Glomerular visceral epithelial cell (primary cell): ENCODE results near the gene HLF.
A peak's percentile ranks its signal among the peaks of the same experiment; 100 is the strongest.

Source experiments
- DNase-seq: peaks from one replicate; pipeline ENCODE4 v3.0.0-alpha.2; 2016; ENCODE audit errors: extremely low spot score

HLF gene

DNA sequence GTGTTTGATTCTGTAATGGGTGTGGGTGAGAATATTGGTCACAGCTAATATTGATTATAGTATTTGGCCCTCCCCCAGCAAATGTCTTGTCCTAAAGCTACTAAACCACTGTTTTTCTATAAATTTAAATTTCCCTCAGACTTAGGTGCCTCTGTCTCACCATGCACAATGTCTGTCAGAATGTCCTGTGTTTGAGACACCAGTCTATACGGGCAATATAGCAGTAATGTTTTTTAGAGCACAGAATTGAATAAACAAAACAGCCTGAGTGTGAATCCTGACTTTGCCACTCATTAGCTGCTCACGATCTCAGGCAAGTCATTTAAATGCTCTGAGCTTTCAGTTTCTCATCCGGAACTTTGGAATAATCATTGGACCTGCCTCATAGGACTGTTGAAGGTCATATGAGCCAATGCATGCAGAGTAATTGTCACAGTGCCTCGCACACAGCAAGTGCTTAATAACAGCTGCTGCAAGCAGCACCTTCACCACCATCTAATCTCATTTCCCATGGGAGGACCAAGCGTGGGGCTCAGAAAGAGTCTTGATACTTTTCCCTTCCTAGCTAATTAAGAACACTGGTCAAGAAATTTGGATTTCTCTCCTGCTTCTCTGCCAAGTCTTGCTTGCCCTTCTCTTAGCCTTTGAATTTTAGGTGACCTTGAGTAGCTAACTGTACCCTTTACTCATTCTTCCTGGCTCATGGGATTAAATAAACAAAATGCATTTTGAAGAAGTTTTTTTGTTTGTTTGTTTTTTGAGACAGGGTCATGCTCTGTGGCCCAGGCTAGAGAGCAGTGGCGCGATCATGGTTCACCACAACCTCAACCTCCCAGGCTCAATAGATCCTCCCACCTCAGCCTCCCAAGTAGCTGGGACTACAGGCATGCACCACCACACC, 9.8 kb downstream of the HLF start:
- no peak for DNase-seq

DNA sequence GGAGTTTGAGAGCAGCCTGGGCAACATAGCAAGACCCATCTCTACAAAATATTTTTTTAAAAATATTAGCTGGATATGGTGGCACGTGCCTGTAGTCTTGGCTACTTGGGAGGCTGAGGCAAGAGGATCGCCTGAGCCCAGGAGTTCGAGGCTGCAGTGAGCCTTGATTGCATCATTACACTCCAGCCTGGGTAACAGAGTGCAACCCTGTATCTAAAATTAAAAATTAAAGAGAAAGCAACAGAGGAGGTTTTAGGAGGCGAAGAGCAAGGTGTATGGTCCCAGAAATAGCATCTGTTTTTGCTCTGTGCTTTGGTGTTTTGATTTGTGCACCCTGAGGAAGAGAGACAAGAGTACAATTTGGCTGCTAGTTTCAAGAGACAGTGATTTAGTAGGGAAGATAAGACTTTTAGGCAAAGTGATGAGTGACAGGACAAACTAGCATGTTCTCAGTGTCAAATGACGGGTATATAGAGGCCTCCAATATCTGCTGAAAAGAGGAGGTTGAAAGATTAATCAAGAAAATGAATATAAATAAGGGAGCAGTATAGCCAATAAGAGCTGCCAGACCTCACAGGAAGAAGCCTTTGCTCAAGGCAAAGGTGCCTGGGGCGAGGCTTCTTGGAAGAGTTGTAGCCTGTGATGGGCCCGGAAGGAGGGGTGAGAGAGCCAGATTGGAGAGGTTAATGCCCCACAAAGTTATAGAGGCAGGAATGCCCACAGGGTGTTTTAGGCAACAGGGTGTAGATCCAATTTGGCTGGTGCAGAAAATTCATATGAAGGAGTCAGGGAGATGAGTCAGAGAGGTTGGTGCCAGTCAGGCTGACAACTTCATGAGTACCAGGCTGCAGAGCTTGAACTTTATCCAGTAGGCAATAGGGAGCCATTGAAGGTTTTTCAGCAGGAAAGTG, 11.4 kb downstream of the HLF start:
- no peak for DNase-seq

DNA sequence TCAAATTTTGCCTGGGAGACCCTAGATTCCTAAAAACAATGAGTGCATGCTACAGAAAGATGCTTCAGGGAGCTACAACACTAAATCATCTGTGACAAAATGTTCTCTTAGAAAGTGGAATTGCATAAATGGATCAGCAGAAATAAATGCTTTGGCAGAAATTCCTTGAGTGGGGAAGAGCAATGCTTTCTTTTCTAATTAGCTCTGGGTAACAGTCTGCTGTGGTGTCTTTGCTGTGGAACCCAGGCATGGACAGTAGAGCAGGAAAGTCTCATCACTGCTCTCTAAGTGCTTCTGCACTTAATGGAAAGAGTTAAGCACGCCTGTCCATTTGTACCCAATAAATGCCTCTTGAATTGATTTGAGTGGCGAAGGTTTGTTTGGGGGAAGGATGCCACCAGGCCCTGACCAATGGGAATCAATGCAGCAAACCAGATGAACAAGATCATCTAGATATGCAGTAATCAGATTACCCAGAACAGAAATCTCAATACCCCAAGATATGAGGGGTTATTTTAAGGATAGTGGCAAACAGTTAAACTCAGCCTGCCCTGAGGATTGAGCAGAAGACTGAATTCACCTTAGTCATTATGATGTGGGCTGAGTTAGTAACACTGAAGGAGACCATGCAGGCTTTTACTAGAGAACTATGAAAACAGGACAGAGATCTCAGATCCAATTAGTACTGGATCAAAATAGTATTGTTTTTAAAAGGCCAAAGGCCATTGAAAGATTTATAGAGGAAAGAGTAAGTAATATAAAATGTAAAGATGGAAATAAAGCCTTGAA, 13.6 kb downstream of the HLF start:
- DNase-seq = no peak

DNA sequence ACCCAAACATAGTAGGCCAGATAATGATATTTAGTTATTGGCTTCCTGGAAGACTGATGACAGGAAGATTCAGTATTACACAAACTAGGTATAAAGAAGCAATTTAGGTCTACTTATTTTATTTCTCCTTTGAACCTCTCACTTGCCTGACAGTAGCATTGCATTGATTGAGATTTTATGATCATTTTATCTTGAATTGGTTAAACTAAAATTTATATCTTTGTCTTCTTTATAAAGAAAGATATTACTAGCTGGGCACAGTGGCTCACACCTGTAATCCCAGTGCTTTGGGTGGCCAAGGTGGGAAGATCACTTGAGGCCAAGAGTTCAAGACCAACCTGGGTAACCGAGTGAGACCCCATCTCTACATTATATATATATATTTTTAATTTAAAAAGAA, 14.4 kb downstream of the HLF start:
- no peak for DNase-seq

DNA sequence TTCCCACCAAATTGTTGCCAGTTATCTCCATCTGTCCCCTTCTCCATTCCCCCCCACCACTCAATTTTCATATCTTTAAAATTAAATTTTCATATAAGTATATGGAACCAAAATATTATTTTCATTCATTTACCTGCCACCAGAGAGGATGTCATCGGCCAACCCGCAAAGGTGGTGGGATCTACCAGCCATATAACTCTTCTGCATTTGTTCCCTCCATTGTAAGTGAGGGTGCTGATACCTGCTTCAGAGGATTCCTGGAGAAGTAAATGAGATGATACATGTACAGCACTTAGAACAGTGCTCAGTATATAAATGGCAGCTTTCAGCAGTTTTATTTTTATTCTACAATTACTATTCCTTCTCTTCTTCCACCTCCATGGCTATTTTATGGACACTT, 15.0 kb downstream of the HLF start:
- DNase-seq = no peak

DNA sequence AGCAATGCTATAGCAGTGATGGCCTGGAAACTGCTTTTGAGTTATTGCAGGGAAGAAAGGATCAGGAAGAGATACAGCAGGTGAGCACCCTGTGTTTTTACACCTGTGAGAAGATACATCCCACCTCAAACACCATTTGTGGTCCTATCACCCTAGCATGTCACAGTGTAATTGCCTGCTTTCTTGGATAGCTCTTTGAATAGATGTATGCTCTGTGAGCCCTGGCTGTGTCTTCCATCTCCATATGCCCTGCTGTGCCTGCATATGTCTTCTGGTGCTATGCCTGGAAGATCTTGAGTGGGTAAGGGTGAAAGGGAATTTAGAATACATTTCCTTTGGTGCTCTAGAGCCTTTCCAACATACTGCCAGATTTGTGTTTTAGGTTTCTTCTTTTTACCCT, 15.5 kb downstream of the HLF start:
- DNase-seq = no peak

DNA sequence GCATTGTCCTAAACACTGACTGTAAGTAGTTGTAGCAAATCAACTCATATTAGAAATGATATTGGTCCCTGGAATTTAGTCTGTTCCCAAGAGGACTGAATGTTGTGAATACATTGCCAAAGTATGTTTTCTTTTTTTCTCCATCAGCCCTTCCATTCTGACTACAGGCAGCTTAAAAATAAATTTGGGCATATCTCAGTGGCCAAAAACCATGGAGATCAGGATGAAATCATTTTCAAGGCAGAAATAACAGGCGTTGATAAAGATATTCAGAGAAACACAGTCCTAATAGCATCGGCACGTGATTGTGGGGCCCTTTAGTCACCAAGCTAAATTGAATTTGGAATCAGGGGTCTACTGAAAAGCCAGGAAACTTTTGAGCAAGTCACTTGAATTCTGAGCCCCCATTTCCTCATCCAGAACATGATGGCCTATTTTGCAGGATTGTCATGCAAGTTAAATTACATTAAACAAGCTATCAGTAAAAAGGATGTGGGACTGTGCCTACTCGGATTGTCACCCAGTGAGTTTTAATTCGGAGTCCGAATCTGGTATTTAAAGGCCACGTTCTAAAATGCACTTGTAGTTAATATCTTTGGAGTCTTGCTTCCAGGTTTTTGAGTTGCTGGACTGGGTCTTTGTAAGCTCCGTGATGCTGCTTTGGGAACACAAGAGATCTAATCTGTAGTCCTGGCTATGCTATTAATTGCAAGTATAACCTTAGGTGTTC, 17.1 kb downstream of the HLF start:
- DNase-seq = no peak

DNA sequence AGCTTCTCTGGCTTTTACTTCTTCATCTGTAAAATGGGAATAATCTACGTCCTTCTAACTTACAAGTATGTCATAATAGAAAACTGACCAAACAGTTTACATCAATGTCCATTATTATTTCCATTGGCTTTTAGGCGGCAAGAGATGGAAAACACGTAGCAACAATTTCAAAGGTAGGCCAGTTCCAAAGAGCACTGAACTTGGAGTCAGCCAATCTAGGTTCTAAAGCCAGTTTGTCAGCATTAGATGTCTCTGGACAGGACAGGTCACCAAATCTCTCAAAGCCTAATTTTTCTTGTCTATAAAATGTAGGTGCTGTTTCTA, 17.6 kb downstream of the HLF start:
- no peak for DNase-seq

DNA sequence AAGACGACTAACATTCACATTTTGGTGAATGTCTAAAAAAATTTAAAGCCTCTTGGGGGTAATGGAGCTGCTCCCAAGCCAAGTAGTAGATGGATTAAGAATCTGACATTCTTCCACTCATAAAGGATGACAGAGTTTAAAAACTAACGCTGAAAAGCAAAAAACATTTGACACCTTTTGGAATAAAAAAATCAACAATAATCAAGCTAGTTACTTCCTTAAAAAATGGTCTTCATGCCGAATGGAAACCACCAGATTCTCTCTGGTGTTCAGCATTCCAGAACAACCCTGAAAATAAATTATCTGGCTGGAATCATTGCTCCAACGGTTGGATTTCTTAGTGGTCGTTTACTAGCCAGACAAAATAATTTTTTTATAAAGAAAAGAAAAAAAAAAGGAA, 18.0 kb downstream of the HLF start:
- no peak for DNase-seq

DNA sequence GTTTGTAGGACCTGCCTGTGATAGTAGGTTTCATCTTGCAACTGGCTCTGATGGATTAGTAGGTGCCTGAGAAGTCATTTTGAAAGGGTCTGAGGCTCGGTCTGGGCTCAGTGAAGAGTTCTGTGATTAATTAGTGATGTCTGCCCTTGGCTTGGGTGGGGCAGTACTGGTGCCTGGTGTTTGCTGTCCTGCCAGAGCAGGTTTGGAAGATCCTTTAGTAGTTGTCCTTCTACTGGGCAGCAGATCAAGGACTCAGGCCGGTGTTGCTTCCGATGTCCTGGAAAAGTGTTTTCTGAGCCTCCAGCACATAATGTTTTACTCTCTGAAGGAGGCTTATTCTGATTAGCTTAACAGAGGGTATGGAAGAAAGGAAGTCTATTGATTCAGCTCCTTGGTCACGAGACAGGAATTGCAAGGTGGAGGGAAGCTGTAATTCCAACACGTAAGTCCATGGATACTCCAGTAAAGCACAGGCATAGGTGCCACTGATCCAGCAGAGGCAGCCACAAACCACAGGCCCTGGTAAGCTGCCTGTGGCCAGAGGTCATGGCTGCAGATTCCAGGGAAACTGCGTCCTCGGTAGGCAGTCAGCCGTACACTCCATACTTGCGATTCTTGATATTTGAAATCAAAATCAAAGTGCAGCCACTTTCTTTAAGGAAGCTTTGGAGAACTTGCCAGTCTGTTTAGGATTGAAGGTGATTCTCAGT, 18.7 kb downstream of the HLF start:
- DNase-seq = peak; percentile 70

DNA sequence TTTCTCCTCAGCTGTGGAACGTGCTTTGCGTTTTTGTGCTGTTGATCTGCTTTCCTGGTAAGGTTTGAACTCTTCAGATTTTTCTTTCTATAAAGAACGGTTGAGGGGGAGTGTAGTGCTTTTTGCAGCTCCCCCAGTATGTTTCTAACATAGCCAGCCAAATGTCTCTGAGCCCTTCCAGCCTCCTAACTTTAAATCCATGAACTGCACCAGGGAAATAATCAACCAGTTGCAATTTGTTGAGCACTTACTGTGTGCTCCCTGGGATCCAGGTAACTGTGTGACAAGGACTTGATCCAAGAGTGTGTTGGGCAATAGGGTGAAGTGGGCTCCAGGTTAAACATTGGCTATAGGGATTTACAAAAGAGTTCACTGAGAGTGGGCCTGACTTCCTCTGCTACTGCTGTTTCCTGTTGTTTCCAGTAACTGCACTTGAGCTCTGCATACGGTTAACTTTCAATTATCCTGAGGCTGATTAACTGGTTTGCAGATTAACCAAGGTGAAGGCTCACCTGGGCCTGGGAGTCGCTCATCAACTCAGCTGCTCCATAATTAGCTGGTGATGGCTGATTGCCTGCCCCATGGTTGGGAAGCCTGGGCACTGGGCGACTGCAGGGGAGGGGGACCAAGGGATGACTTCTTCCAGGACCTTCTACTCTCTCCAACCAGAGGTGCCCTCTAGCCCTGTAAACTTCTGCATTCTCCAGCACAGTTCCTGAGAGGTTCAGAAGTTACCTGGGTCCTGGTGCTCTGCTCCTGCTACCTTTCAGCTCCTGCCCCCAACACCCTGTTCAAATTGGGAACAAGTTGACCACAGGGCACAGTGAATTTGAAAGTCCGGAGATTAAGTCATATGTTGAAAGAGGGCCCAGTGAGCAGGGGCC, 19.5 kb downstream of the HLF start:
- DNase-seq = peak; percentile 24

DNA sequence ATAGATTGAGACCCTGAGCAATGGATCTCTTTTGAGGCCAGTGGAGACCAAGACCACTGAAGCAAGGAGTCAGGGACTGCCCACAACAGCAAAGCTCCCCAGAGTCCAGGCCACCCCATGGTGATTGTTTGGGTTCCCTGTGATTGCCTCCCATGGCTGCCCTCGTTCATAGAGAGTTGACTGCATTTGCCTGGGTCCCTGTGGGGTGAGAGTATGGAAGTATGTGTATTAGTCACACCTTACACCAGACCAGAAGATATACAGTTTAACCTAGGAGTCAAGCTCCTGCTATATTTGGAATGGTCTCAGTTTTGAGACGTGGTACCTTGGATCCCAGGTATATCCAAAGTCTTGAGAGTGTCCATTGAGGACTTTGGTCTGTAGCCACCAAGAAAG, 20.2 kb downstream of the HLF start:
- DNase-seq = no peak

DNA sequence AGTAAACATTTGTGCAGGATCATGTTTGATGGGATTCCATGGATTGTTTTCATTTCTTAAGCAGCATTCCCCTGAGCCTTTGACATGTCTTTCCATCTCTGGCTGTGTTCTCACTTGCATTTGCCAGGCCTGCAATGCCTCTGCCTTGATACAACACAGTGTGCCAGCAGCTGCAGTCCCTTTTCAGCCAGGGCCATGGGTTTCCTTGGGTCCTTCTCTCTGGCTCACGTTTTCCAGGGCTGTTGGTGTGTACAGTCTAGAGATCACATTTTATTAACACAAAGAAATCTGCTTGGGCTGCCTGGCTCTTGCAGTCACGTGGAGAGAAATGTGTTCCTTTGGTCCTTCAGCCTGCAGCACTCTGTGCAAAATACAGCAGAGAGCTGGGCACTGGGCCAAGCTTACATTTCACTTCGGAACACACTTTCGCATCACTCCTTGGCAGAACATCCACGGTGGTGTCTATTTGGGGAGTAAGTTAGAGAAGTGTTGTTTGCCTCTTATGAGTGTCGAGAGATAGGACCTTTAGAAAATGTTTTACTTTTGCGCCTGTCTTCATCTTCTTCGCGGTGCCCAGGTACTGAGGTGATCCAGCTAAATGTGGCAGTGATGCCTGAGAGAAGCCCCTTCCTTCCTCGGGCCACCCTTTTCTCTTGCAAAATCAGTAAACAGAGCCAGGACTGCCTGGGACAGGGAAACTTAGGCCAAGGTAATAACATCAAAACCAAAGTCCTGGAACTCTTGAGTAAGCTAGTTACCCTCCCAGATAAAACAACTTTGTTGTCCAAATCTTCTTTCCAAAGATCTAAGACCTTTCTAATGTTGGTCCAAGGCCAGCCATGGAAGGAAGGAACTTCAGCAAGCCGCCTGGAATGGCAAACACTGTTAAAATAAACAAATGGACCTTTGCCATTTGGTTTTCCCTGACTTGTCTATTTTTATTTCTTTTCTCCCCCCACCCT, 20.9 kb downstream of the HLF start:
- DNase-seq = no peak

DNA sequence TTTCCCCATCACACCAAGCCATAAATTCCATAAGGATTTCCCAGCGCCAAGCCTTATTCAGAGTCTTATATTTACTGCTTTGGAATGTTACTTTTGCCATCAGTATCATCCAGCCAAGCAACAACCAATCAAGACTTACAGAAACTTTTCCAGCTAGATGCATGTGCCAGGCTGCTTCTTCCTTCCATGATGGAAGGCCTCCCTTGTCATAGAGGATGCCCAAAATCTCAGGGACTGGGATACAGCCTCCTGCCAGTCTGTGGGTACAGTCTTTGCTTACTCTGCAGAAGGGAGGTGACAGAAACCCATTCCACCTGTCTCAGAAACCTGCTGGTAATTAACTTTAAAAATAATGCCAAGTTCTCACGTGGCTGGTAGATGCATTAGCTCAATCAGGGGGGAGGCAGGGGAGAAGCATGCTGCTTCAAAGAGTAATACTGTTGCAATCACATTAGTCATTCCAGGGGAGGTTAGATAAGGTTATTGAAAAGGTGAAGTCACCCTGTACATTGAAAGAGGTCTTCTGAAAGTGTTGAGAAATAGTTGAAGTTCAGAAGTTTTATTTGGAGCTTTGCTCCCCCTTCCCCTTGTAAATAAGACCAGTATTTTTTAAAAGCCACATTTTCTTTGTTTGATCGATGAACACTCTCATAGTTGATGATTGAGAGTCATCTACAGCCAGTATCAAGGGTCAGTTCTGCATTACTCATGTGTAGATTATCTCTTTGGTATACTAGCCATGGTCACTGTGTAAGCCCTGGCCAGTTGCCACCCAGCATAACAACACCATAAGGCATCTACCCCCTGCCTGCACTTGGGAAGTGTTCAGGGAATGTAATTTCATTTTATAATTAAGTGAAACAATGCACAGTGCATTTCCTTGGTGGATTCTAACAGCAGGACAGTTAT, 22.2 kb downstream of the HLF start:
- peak; percentile 67 for DNase-seq

DNA sequence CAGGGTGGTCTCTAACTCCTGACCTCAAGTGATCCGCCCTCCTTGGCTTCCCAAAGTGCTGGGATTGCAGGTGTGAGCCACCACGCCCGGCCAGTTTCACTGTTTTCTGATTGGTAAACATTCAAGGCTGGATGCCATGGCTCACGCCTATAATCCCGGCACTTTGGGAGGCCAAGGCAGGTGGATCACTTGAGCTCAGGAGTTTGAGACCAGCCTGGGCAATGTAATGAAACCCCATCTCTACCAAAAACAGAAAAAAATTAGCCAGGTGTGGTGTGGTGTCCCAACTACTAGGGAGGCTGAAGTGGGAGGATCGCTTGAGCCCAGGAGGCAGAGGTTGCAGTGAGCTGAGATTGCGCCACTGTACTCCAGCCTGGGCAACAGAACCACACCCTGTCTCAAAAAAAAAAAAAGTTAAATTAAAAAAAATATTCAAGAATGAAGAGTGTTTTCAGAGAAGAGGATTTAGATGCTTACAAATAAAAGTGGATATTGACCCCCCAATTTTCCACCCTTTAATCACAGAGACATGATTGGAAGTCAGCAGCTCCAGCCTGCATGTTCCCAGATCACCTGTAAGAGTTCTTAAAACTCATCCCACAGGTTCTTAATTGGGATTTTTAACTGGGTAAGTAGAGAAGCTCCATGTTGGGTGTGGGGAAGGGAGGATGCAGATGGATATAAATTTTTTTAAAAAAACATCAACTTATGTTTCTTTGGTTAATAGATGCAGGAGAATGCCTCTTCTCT, 23.8 kb downstream of the HLF start:
- no peak for DNase-seq

DNA sequence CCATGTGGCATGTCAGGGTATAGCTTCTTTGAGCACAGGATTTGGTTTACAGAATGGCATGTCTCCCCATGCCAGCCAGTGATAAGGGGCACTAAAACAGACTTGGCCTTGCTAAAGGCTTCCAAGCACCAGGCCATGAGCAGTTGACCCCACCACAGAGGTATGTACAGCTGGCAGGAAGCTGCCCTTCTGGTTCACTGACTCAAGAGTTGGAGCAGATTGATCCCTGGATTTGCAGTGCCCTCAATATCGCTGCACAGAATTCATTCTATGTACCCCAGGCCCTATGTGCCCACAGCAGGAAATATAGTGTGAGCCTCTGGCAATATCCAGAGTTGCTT, 24.3 kb downstream of the HLF start:
- DNase-seq = no peak

DNA sequence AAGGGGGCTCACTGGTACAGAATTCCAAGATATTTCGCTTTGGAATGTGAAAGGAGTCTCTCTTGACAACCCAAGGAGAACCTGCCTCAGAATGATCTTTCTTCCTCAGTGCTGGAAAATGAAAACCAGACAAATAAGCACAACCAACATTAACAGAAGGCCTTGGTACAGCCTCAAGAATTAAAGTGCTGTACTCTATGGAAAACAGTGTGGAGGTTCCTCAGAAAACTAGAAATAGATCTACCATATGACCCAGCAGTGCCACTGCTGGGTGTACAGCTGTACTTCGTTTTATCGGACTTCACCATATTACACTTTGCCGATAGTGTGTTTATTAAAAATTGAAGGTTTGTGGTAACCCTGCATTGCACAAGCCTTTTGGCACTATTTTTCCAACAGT, 25.2 kb downstream of the HLF start:
- no peak for DNase-seq
